Subcutaneous adipose tissue (tissue), 4 donors: ENCODE data around the gene FIGNL1. TPM values are rescaled to one million over a fixed set of nuclear protein-coding genes. Genes with fewer than 3 reads are reported as not detected.

ENCODE experiments used
- total RNA-seq, 4 donors: library from RNA; depleted of rRNA; stranded (reverse); fragments of >200 nt; gene quantifications; one replicate each; pipeline ENCODE4 v1.1.0, GENCODE V29; 2016
- TF ChIP-seq, protein P1 (sequence below): fragments of 450-650 bp; IDR thresholded peaks from one replicate; pipeline ENCODE4 v1.5.1; 2016; ENCODE audit warnings: low read depth, mild to moderate bottlenecking, control low read depth, antibody characterized with exemption, moderate library complexity

The FIGNL1 gene
- total RNA-seq, 4 donors from 2014 or later, result 3.1 to 6.6 (median 5.3) TPM

DNA sequence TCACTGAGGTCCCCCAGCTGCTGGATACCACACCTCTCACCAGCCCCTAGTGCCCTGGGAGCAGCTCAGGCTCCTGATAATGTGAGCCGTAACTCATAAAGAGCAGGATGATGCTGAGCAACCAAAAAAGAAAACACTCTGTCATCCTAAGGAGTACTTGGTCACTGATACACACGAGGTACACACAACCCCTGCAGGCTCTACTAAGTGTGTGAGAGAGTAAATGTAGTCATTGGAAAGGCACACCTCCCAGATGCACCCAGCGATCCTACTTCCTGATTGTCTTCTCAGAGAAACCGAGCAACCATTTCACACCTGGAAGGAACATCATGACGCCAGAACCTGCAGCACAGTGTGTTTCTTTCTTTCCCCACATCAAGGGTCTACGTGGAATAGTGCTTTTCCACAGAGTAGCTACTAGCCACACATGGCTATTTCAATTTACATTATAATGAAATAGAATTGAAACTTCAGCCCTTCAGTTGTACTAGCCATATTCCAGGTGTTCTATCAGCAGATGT is 34.2 kb downstream of the FIGNL1 start:
- TF ChIP-seq, protein P1, sequence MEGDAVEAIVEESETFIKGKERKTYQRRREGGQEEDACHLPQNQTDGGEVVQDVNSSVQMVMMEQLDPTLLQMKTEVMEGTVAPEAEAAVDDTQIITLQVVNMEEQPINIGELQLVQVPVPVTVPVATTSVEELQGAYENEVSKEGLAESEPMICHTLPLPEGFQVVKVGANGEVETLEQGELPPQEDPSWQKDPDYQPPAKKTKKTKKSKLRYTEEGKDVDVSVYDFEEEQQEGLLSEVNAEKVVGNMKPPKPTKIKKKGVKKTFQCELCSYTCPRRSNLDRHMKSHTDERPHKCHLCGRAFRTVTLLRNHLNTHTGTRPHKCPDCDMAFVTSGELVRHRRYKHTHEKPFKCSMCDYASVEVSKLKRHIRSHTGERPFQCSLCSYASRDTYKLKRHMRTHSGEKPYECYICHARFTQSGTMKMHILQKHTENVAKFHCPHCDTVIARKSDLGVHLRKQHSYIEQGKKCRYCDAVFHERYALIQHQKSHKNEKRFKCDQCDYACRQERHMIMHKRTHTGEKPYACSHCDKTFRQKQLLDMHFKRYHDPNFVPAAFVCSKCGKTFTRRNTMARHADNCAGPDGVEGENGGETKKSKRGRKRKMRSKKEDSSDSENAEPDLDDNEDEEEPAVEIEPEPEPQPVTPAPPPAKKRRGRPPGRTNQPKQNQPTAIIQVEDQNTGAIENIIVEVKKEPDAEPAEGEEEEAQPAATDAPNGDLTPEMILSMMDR, result no peak

DNA sequence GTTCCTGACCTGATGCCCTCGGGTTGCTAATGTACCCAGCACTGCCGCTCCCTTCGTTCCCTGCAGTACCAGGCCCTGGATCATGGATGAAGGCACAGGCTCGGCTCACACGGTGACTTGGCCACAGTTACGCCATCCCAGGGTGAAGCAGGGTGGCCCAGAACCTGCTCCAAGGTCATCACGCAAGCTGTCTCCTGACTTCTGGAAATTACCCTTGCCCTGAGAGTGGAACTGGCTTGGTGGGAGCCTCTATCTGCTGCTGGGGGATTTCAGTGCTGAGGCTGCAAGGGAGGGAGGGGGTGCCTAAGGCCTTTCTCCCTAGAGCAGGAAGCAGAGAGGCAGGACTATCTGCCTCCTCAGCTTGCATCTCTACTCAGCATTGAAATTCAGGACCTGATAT is 36.6 kb downstream of the FIGNL1 start:
- TF ChIP-seq, protein P1, result no peak

- TF ChIP-seq, protein P1, result no peak
These were observed 37.2 kb downstream of the FIGNL1 start for GRCh38 chr7:50412973-50413372.

GRCh38 chr7:50411332-50411731 is 38.8 kb downstream of the FIGNL1 start:
- TF ChIP-seq, protein P1, result no peak

GRCh38 chr7:50409856-50410745 is 40.0 kb downstream of the FIGNL1 start:
- TF ChIP-seq, protein P1, result no peak

- TF ChIP-seq, protein P1, result no peak
These were observed 43.2 kb downstream of the FIGNL1 start for GRCh38 chr7:50406935-50407334.

DNA sequence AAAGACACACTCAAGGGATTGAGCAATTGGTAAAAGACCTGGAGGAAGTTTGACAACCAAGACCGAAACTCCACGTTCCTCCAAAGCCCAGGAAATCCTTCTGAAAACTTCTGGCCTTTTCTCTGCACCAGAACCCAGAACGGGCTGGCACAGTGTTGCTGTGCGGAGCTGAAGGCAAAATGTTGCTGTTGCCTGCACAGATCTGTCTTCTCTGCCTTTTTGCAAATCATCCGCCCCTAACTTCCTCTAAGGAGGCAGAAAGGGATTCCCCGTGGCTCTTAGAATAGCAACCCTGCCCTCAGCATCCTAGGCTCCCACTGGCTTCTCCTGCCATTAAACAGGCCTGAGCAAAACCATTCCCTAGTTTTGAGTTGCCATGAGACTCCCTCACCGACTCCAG is 44.9 kb downstream of the FIGNL1 start:
- TF ChIP-seq, protein P1, result no peak
